OCI-LY7 (cell line): ENCODE results near the gene TSHZ2. TPM values are rescaled to one million over a fixed set of nuclear protein-coding genes. Genes with fewer than 3 reads are reported as not detected.

Source experiments
- BruUV-seq: library from RNA; stranded (reverse); fragments of 400-500 nt; replicated peaks from 2 replicates; lab custom pipeline; 2021; lab: Mats Ljungman, UMichigan
- CTCF ChIA-PET: fragments of 300-600 bp; sonication (Branson Sonifier 250); formaldehyde crosslinking; loops from one replicate; lab custom pipeline; 2022; ENCODE audit warnings: antibody characterized with exemption; ENCODE audit not compliant: unreplicated experiment; lab: Charles Lee
- POLR2A ChIA-PET: fragments of 300-600 bp; sonication (Branson Sonifier 250); formaldehyde crosslinking; loops from one replicate; lab custom pipeline; 2022; ENCODE audit warnings: antibody characterized with exemption; lab: Charles Lee
- DNase-seq: peaks from one replicate; pipeline ENCODE4 v3.0.0-alpha.2; 2015; ENCODE audit warnings: low spot score
- H2AFZ ChIP-seq: fragments of 200-600 bp; sonication (generic), shearing (Covaris generic); 2 replicates; pipeline ENCODE4 v1.6.1; 2014; ENCODE audit warnings: mild to moderate bottlenecking, antibody characterized with exemption, low read length, moderate library complexity
- H3K27ac ChIP-seq: fragments of 200-600 bp; sonication (generic); 2 replicates; pipeline ENCODE4 v1.5.1; 2014; ENCODE audit warnings: mixed run types, low read depth, mild to moderate bottlenecking, moderate library complexity, low read length, inconsistent platforms; ENCODE audit not compliant: poor library complexity, severe bottlenecking
- H3K36me3 ChIP-seq: fragments of 200-600 bp; sonication (generic); 2 replicates; pipeline ENCODE4 v1.6.1; 2014; ENCODE audit warnings: mild to moderate bottlenecking, antibody characterized with exemption, low read length, moderate library complexity, mixed read lengths; ENCODE audit not compliant: insufficient read depth
- H3K4me1 ChIP-seq: fragments of 200-600 bp; sonication (generic); 2 replicates; pipeline ENCODE4 v1.5.1; 2014; ENCODE audit warnings: mild to moderate bottlenecking, low read length; ENCODE audit not compliant: insufficient read depth, poor library complexity, severe bottlenecking
- H3K4me2 ChIP-seq: fragments of 200-600 bp; sonication (generic); 2 replicates; pipeline ENCODE4 v1.6.1; 2014; ENCODE audit warnings: mild to moderate bottlenecking, low read length
- H3K4me3 ChIP-seq: fragments of 200-600 bp; sonication (generic); 2 replicates; pipeline ENCODE4 v1.5.1; 2014; ENCODE audit warnings: mild to moderate bottlenecking, low read depth, low read length; ENCODE audit not compliant: poor library complexity, severe bottlenecking
- H3K79me2 ChIP-seq: fragments of 200-600 bp; sonication (generic); 2 replicates; pipeline ENCODE4 v1.6.1; 2016; ENCODE audit warnings: low read depth, mild to moderate bottlenecking, low read length, moderate library complexity, mixed read lengths; ENCODE audit not compliant: insufficient read depth
- H3K9me2 ChIP-seq: fragments of 200-600 bp; sonication (generic); 2 replicates; pipeline ENCODE4 v1.6.1; 2016; ENCODE audit warnings: mild to moderate bottlenecking, low read length, mixed read lengths; ENCODE audit not compliant: insufficient read depth
- H3K9me3 ChIP-seq: fragments of 200-600 bp; sonication (generic); 2 replicates; pipeline ENCODE4 v1.6.1; 2014; ENCODE audit warnings: mild to moderate bottlenecking, mixed run types, low read length, mixed read lengths
- H4K20me1 ChIP-seq: fragments of 200-600 bp; sonication (generic); 2 replicates; pipeline ENCODE4 v1.6.1; 2014; ENCODE audit warnings: mild to moderate bottlenecking, antibody characterized with exemption, low read length, moderate library complexity, mixed read lengths; ENCODE audit not compliant: insufficient read depth
- CTCF ChIP-seq: fragments of 200-600 bp; sonication (generic); conservative IDR thresholded peaks from 2 replicates; pipeline ENCODE4 v1.5.1; 2014; ENCODE audit warnings: mild to moderate bottlenecking, antibody characterized with exemption, low read length, moderate library complexity, mixed read lengths
- EZH2phosphoT487 ChIP-seq: fragments of 200-600 bp; sonication (generic); IDR thresholded peaks from 2 replicates; pipeline ENCODE4 v1.6.1; 2018; ENCODE audit warnings: low read depth, borderline replicate concordance, mild to moderate bottlenecking, mixed run types, antibody characterized with exemption, low read length, moderate library complexity, mixed read lengths
- intact Hi-C: fragments of 100-400 bp; cut with micrococcal nuclease; formaldehyde crosslinking; loops from one replicate; pipeline ENCODE4 v1.10.0; 2022; ENCODE audit not compliant: unreplicated experiment
- total RNA-seq, 2 experiments: library from RNA; depleted of rRNA in 1 of 2; stranded (reverse); fragments of >200 nt in 1 of 2; shearing (Covaris generic) in 1 of 2; gene quantifications; 2 replicates each; pipeline ENCODE4 v1.2.3, GENCODE V29; 2014 to 2022

The TSHZ2 gene
- total RNA-seq, 2 experiments from 2014 or later = not detected

DNA sequence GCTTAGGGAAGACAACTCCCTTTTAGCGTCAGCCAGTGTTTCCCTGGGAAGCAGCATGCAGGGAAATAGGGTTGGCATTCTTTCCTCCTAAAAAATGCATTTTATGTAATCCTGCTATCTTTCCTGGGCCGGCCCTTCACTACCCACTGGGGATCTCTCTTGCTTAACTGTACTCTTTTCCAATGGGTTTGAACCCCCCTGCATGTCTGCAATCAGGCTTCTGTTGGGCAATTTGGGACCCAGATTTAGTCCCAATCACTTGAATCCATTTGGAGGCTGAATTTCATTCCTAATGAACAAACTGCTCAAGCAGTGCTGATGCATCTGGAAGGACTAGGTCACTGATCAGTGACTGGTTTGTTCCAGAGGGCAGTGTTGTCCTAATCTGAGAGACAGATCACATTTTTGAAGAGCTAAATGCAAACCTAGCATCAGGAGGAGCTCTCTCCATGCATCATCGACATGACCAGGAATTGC is 152.0 kb downstream of the TSHZ2 start:
- intact Hi-C loops = no loop called here
- Histone ChIP-seq H3K4me2 (no peak overlapping the region), H3K9me3 (no peaks in the 10 kb centered on the region), H3K9me2 (no peaks in the 10 kb centered on the region), H3K36me3 (no peaks in the 10 kb centered on the region), H4K20me1 (no peaks in the 10 kb centered on the region), H3K4me1 (peaks cover 30% of the 10 kb centered on the region), H3K4me3 (no peak overlapping the region), H2AFZ (no peak overlapping the region; the same call in 1 of the 2 replicates), H3K27ac (no peak overlapping the region), H3K79me2 (no peaks in the 10 kb centered on the region)
- ChIA-PET POLR2A (interaction anchor here (0.6 to 1.2 kb wide), 3 partner anchors 9 to 1095 kb away, joined by 3 to 4 read pairs (median 3); no protein-coding TSS in a partner anchor), CTCF (interaction anchor here (2.0 kb wide), 1 partner anchor 9 kb away, joined by 4 read pairs; no protein-coding TSS in a partner anchor)
- BruUV-seq = no TSS peak
- no peak for TF ChIP-seq CTCF
- no peak for DNase-seq

DNA sequence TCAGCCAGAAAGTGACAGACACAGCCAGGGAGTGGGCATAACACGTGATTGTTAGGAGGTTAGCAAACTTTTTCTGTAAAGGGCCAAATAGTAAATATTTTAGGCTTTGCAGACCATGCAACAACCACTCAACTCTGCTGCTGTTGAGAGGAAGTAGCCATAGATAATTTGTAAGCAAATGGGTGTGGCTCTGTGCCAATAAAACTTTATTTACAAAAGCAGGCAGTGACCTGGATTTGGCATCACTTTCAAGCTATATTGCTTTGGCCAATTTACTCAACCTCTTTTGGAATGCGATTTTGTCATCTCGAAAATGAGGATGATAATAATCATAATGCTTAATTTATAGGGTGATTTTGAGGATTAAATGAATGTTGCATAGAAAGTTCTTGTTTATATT is 152.6 kb downstream of the TSHZ2 start:
- ChIA-PET CTCF (interaction anchor here (2.0 kb wide), 1 partner anchor 8 kb away, joined by 4 read pairs; no protein-coding TSS in a partner anchor), POLR2A (no interaction called here)
- H3K79me2 ChIP-seq = no peaks in the 10 kb centered on the region
- no peaks in the 10 kb centered on the region for H3K9me2 ChIP-seq
- no peak overlapping the region for H3K4me2 ChIP-seq
- intact Hi-C loops = no loop called here
- H3K4me1 ChIP-seq = peaks cover 30% of the 10 kb centered on the region
- TF ChIP-seq EZH2phosphoT487 (no peak), CTCF (no peak)
- no peak overlapping the region for H3K27ac ChIP-seq
- no TSS peak for BruUV-seq
- no peaks in the 10 kb centered on the region for H4K20me1 ChIP-seq
- no peak overlapping the region for H3K4me3 ChIP-seq
- no peak for DNase-seq
- no peaks in the 10 kb centered on the region for H3K36me3 ChIP-seq
- H3K9me3 ChIP-seq = no peaks in the 10 kb centered on the region
- H2AFZ ChIP-seq = no peak overlapping the region; the same call in 1 of the 2 replicates

- peaks cover 29% of the 10 kb centered on the region for H3K4me1 ChIP-seq
- CTCF ChIA-PET = no interaction called here
- POLR2A ChIA-PET = interaction anchor here (0.9 to 1.6 kb wide), 3 partner anchors 11 to 35 kb away, joined by 3 to 9 read pairs (median 3); no protein-coding TSS in a partner anchor
- no peak for TF ChIP-seq EZH2phosphoT487
- no peak for TF ChIP-seq CTCF
- H3K4me3 ChIP-seq = no peak overlapping the region
- no peak overlapping the region for H2AFZ ChIP-seq
- no peaks in the 10 kb centered on the region for H3K79me2 ChIP-seq
- H3K4me2 ChIP-seq = no peak overlapping the region
- intact Hi-C loops = no loop called here
- H4K20me1 ChIP-seq = no peaks in the 10 kb centered on the region
- no peak for DNase-seq
- no peak overlapping the region for H3K27ac ChIP-seq
- no peaks in the 10 kb centered on the region for H3K36me3 ChIP-seq
- no peaks in the 10 kb centered on the region for H3K9me3 ChIP-seq
- no TSS peak for BruUV-seq
- H3K9me2 ChIP-seq = no peaks in the 10 kb centered on the region
These were observed 154.0 kb downstream of the TSHZ2 start for GRCh38 chr20:53126185-53126584.
